ENCODE data around the gene METTL2A.
"Not testable (repeated sequence)": the region's sequence is repeated elsewhere in the genome, so short reads cannot be mapped to it uniquely, and the experiment has no call there.

Gene METTL2A

DNA sequence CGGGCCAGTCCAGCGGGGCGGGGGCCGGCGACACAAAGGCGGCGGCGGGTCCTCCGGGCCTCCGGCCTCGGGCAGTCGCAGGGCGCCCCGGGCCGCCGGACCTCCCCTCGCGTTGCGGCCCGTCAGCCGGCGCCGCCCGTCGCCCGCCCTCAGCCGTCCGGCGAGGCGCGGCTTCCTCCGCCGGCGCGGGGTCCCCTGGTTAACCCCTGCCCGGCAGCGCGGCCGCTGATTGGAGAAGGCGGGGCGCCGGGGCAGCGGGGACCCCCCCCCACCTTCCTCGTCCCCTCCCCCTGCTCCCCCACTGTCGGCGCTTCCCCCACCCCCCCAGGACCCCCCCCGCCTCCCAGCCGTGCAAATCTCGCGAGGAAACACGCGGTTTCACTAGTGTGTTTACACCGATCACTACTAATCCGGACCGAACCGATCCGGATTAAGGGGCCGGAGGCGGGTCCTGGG is 54.8 kb downstream of the METTL2A start, which contains the start of gene TLK2:
TSS of gene TLK2 (plus strand) at position 402 of the 456 bp plus-strand sequence. CDS start 2,301 bp downstream, outside the sequence.
- TF ChIP-seq, protein P1, sequence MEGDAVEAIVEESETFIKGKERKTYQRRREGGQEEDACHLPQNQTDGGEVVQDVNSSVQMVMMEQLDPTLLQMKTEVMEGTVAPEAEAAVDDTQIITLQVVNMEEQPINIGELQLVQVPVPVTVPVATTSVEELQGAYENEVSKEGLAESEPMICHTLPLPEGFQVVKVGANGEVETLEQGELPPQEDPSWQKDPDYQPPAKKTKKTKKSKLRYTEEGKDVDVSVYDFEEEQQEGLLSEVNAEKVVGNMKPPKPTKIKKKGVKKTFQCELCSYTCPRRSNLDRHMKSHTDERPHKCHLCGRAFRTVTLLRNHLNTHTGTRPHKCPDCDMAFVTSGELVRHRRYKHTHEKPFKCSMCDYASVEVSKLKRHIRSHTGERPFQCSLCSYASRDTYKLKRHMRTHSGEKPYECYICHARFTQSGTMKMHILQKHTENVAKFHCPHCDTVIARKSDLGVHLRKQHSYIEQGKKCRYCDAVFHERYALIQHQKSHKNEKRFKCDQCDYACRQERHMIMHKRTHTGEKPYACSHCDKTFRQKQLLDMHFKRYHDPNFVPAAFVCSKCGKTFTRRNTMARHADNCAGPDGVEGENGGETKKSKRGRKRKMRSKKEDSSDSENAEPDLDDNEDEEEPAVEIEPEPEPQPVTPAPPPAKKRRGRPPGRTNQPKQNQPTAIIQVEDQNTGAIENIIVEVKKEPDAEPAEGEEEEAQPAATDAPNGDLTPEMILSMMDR (IDR thresholded peaks at IDR 0.05; ENCODE audit: extremely low read depth, missing control alignments): no peak
- peak; percentile 98 for DNase-seq (ENCODE audit: low spot score)

DNA sequence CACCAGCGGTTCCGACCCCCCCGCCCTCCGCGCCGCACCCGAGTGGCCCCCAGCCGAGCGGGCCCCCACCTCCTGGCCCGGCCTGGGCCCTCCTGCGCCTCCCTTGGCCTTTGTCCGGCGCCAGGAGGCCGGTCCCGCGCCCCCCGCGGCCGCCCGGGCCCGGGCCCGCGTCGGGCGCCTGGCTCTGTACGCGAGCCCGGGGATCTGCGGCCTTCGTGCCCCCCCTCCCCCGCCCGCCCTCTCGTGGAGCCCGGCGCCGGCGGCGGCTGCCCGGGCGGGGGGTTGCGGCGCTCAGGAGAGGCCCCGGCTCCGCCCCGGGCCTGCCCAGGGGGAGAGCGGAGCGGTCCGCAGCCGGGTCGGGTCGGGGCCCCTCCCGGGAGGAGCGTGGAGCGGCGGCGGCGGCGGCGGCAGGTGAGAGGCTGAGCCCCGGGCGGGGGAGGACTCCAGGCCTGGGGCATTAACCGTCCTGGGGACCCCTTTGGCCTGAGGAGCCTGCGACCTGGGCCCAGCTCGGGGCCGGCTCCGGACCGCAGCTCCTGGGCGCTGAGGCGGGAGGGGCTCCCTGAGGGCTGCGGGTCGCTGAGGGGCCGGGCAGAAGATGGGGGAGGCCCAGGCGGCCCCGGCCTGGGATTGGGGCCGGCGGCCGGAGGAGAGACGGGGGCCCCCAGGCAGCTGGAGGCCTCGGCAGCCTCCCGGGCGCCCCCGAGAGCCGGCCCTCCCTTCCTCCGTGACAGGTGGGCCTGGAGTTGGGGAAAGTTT is 55.4 kb downstream of the METTL2A start:
- DNase-seq (ENCODE audit: low spot score): peak; percentile 53

DNA sequence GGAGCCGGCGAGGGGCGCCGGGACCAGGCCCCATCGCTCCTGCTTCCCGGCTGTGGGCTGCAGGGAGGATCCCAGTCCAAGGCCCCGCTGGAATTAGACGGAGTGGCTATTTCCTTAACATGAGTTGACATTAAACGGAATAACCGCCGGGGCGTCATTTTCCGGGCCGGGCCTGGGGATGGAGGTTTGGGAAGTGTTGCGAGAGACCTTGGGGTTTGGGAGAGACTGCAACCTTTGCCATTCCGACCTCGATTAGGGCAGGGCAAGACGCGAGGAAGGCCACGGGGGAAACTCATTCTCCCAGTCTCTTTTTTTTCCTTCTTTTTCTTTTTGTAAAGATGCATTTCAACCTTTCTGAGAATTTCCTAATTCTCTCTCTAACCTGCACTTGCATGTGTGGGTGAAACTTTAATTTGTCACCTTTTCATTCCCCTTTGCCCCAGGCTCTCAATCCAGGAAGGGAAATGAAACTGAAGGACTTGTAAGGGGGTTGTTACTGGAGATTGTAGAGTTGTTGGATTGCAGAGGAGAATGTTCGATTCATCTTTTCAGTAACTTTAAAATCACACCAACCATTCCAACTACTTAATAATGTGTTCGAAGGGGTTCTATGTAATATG is 56.1 kb downstream of the METTL2A start:
- not testable (repeated sequence) for DNase-seq (ENCODE audit: low spot score)

DNA sequence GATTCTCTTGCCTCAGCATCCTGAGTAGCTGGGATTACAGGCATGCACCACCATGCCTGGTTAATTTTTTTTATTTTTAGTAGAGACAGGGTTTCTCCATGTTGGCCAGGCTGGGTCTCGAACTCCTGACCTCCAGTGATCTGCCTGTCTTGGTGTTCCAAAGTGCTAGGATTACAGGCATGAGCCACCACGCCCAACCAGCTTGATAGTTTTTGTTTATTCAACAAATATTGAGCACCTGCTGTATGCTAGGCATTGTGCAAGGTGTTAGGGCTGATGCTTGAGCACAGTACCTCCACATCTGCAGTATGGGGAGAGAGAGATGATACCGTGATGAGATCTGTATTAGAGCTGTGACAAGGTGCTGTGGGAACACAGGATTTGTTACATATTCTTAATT is 58.9 kb downstream of the METTL2A start:
- DNase-seq (ENCODE audit: low spot score): not testable (repeated sequence)

DNA sequence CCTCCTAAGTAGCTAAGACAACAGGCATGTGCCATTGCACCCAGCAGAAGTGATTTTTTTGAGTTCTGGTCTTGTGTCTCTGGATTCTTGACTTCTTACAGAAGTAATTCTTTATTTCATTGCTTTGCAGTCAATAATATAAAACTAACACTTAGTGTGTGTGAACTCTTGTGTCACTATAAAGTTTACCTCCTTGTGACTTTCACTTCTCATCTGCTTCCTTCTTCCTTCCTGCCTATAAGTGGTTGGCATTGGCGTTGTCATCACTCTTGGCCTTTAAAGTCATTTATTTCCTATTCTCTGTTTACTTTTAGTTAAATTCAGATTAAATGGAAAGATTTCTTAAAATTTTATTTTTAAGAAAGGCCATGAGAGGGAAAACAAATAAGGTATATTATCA is 67.3 kb downstream of the METTL2A start:
- DNase-seq (ENCODE audit: low spot score): not testable (repeated sequence)

DNA sequence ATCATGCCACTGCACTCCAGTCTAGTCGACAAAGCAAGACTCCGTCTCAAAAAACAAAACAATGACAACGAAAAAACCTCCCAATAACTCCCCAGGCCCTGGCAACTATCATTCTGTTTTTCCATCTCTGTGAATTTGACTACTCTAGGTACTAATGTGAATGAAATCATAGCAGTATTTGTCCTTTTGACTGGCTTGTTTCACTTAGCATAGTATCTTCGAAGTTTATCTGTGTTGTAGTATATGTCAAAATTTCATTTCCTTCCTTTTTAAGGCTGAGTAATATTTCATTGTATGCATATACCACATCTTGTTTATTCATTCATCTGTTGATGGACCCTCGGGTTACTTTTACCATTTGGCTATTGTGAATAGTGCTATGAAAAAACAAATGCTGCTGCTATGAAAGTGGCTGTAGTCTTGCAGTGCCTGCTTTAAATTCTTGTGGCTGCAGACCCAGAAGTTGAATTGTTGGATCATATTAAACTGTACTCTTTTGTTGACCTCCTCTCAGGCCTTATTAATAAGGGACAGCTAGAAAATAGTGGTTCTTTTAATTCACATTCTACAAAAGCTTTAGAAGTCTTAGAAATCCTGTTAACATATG is 69.5 kb downstream of the METTL2A start:
- DNase-seq (ENCODE audit: low spot score): not testable (repeated sequence)

DNA sequence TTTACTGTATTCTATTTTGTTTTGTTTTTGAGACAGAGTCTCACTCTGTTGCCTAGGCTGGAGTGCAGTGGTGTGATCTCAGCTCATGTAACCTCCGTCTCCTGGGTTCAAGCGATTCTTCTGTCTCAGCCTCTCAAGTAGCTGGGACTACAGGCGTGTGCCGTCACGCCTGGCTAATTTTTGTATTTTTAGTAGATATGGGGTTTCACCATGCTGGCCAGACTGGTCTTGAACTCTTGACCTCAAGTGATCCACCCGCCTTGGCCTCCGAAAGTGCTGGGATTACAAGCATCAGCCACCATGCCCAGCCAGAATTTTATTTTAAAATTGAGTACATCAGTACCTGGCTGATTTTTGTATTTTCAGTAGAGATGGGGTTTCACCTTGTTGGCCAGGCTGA is 70.4 kb downstream of the METTL2A start:
- not testable (repeated sequence) for DNase-seq (ENCODE audit: low spot score)

DNA sequence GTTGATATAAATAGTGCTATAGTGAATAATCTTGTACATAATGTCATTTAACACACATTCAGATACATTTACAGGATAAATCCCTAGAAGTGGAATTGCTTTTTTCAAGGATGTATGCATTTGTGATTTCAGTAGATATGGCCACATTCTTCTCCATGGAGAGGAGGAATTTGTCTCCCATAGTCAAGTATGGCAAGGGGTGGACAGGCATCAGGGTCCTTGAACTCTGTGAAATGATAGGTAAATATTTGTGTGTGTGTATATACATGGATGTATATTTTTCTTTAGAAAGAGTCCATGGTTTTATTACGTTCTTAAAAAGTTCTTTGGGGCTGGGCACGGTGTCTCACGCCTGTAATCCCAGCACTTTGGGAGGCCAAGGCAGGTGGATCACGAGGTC is 72.6 kb downstream of the METTL2A start:
- not testable (repeated sequence) for DNase-seq (ENCODE audit: low spot score)

DNA sequence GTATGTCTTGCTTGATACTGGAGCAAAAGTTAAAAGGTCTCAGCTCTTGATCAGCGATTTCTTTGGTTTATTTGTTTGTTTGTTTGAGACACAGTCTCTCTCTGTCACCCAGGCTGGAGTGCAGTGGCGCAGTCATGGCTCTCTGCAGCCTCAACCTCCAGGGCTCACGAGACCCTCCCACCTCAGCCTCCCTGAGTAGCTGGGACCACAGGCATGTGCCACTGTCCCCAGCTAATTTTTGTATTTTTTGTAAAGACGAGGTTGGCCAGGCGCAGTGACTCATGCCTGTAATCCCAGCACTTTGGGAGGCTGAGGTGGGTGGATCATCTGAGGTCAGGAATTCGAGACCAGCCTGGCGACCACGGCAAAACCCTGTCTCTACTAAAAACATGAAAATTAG is 75.1 kb downstream of the METTL2A start:
- not testable (repeated sequence) for DNase-seq (ENCODE audit: low spot score)

All from GM20000 (cell line).